HCT116 (cell line): ENCODE results near the gene ACTR1A. TPM values are rescaled to one million over a fixed set of nuclear protein-coding genes. Genes with fewer than 3 reads are reported as not detected.

Experiments used
- ATAC-seq: fragments of 200-7000 bp; cut with Tn5 transposase; 2 replicates; pipeline ENCODE4 v1.9.1; 2020; ENCODE audit warnings: mild to moderate bottlenecking, moderate library complexity
- BruUV-seq: library from RNA; stranded (reverse); fragments of 400-500 nt; replicated peaks from 2 replicates; lab custom pipeline; 2021; lab: Mats Ljungman, UMichigan
- CTCF ChIA-PET: fragments of 300-600 bp; sonication (Branson Sonifier 250); formaldehyde crosslinking; loops from one replicate; lab custom pipeline; 2021; ENCODE audit warnings: antibody characterized with exemption; lab: Charles Lee
- POLR2A ChIA-PET: fragments of 300-600, 350-600 bp; sonication (Branson Sonifier 250); formaldehyde crosslinking; loops from one replicate; lab custom pipeline; 2021; ENCODE audit warnings: antibody characterized with exemption; lab: Charles Lee
- RAD21 ChIA-PET, 2 experiments: fragments of 300-600 bp; sonication (Branson Sonifier 250); formaldehyde crosslinking; loops; one replicate each; lab custom pipeline; 2023; ENCODE audit warnings: low total read pairs in 2 of 2; ENCODE audit not compliant: uncharacterized antibody in 2 of 2, unreplicated experiment in 2 of 2, low non-redundant PET in 1 of 2; lab: Charles Lee
- DNase-seq: peaks from one replicate; pipeline ENCODE4 v3.0.0-alpha.2; 2010; ENCODE audit warnings: low read depth, low spot score
- H2AFZ ChIP-seq: fragments of 200-600 bp; shearing (Covaris generic), sonication (generic); 2 replicates; pipeline ENCODE4 v1.6.1; 2017; ENCODE audit warnings: low read depth, mixed run types, mixed read lengths, antibody characterized with exemption, low read length; ENCODE audit not compliant: poor library complexity, severe bottlenecking
- H3K27ac ChIP-seq: 2 replicates; pipeline ENCODE4 v1.5.1; 2012; ENCODE audit warnings: low read depth, low read length
- H3K27me3 ChIP-seq: fragments of 200-600 bp; sonication (generic); 2 replicates; pipeline ENCODE4 v1.6.1; 2016; ENCODE audit warnings: mixed run types, low read length, mixed read lengths; ENCODE audit not compliant: insufficient read depth
- H3K36me3 ChIP-seq, 2 experiments: fragments of 200-500 bp in 1 of 2; fragments of 200-600 bp in 1 of 2; sonication (Bioruptor generic) in 1 of 2; sonication (generic) in 1 of 2; 2 replicates each; pipeline versions ENCODE4 v1.5.1 to v1.6.1; 2014 to 2016; ENCODE audit warnings: low read length in 2 of 2, inconsistent platforms in 1 of 2, mixed read lengths in 1 of 2, mixed run types in 1 of 2; ENCODE audit not compliant: insufficient read depth in 2 of 2, control insufficient read depth in 1 of 2
- H3K4me1 ChIP-seq, 2 experiments: fragments of 200-600 bp in 1 of 2; sonication (generic) in 1 of 2; 2 replicates each; pipeline versions ENCODE4 v1.5.1 to v1.6.1; 2012 to 2017; ENCODE audit warnings: low read length in 2 of 2, inconsistent platforms in 1 of 2, mild to moderate bottlenecking in 1 of 2, mixed read lengths in 1 of 2, mixed run types in 1 of 2, moderate library complexity in 1 of 2; ENCODE audit not compliant: insufficient read depth in 2 of 2, control insufficient read depth in 1 of 2
- H3K4me2 ChIP-seq: fragments of 200-600 bp; sonication (generic); 2 replicates; pipeline ENCODE4 v1.6.1; 2017; ENCODE audit warnings: mixed run types, low read length, mixed read lengths
- H3K4me3 ChIP-seq, 2 experiments: fragments of 200-600 bp in 1 of 2; sonication (generic) in 1 of 2; replicated peaks in 1 of 2; 2 replicates each; pipeline ENCODE4 v1.5.1; 2011 to 2016; ENCODE audit warnings: low read length in 2 of 2, control low read depth in 1 of 2, low read depth in 1 of 2, mild to moderate bottlenecking in 1 of 2, mixed read lengths in 1 of 2, mixed run types in 1 of 2
- H3K79me2 ChIP-seq: fragments of 200-600 bp; sonication (generic); 2 replicates; pipeline ENCODE4 v1.6.1; 2017; ENCODE audit warnings: mild to moderate bottlenecking, mixed run types, low read length, moderate library complexity, mixed read lengths; ENCODE audit not compliant: insufficient read depth
- H3K9ac ChIP-seq: fragments of 200-600 bp; sonication (generic); 2 replicates; pipeline ENCODE4 v1.6.1; 2016; ENCODE audit warnings: low read length, mixed read lengths
- H3K9me2 ChIP-seq: fragments of 200-600 bp; sonication (generic), shearing (Covaris generic); 2 replicates; pipeline ENCODE4 v1.6.1; 2017; ENCODE audit warnings: mixed run types, mild to moderate bottlenecking, moderate library complexity; ENCODE audit not compliant: insufficient read depth
- H3K9me3 ChIP-seq, 2 experiments: fragments of 200-500 bp in 1 of 2; fragments of 200-600 bp in 1 of 2; sonication (Bioruptor generic) in 1 of 2; sonication (generic) in 1 of 2; 2 replicates each; pipeline ENCODE4 v1.6.1; 2014 to 2017; ENCODE audit warnings: low read length in 2 of 2, mixed read lengths in 2 of 2, inconsistent platforms in 1 of 2, low read depth in 1 of 2, mild to moderate bottlenecking in 1 of 2, mixed run types in 1 of 2, moderate library complexity in 1 of 2; ENCODE audit not compliant: control insufficient read depth in 1 of 2, insufficient read depth in 1 of 2
- H4K20me1 ChIP-seq: fragments of 200-600 bp; sonication (generic), shearing (Covaris generic); 2 replicates; pipeline ENCODE4 v1.6.1; 2017; ENCODE audit warnings: mixed run types, mild to moderate bottlenecking, moderate library complexity; ENCODE audit not compliant: insufficient read depth
- CBX3 ChIP-seq: IDR thresholded peaks from 2 replicates; pipeline ENCODE4 v1.6.1; 2012; ENCODE audit warnings: low read depth
- EGR1 ChIP-seq: IDR thresholded peaks from 2 replicates; pipeline ENCODE4 v1.6.1; 2012; ENCODE audit warnings: low read depth
- EZH2 ChIP-seq: fragments of 200-600 bp; sonication (generic); IDR thresholded peaks from 2 replicates; pipeline ENCODE4 v1.6.1; 2017; ENCODE audit warnings: antibody characterized with exemption, mixed run types
- EZH2phosphoT487 ChIP-seq: fragments of 200-600 bp; IDR thresholded peaks from 2 replicates; pipeline ENCODE4 v1.6.1; 2018; ENCODE audit warnings: antibody characterized with exemption, borderline replicate concordance
- FOSL1 ChIP-seq: IDR thresholded peaks from 2 replicates; pipeline ENCODE4 v1.6.1; 2012; ENCODE audit warnings: low read depth
- POLR2AphosphoS5 ChIP-seq: IDR thresholded peaks from 2 replicates; pipeline ENCODE4 v1.6.1; 2011; ENCODE audit warnings: mild to moderate bottlenecking, low read depth, low read length, moderate library complexity
- RAD21 ChIP-seq: IDR thresholded peaks from 2 replicates; pipeline ENCODE4 v1.6.1; 2012; ENCODE audit warnings: low read depth, mild to moderate bottlenecking
- SIN3A ChIP-seq: IDR thresholded peaks from 2 replicates; pipeline ENCODE4 v1.6.1; 2012; ENCODE audit warnings: low read depth
- intact Hi-C: fragments of 100-400 bp; cut with micrococcal nuclease; formaldehyde crosslinking; loops from 2 replicates; pipeline ENCODE4 v1.10.0; 2022
- total RNA-seq: library from RNA; stranded (reverse); gene quantifications from one replicate; pipeline ENCODE4 v1.2.1, GENCODE V29; 2021; ENCODE audit not compliant: unreplicated experiment
- TF ChIP-seq, protein P1 (sequence below), 3 experiments: fragments of 200-600 bp in 1 of 3; sonication (generic) in 1 of 3; IDR thresholded peaks in 2 of 3; conservative IDR thresholded peaks in 1 of 3; 2 replicates each; pipeline ENCODE4 v1.5.1; 2012 to 2017; ENCODE audit warnings: low read depth in 2 of 3, low read length in 2 of 3, antibody characterized with exemption in 1 of 3, borderline replicate concordance in 1 of 3, control low read depth in 1 of 3, mild to moderate bottlenecking in 1 of 3, mixed read lengths in 1 of 3, mixed run types in 1 of 3, moderate library complexity in 1 of 3; ENCODE audit not compliant: insufficient read depth in 1 of 3
- TF ChIP-seq, protein P2 (sequence below): IDR thresholded peaks from 2 replicates; pipeline ENCODE4 v1.6.1; 2012; ENCODE audit warnings: low read depth

ACTR1A gene
- total RNA-seq, 1 experiment from 2014 or later: 94.2 TPM

DNA sequence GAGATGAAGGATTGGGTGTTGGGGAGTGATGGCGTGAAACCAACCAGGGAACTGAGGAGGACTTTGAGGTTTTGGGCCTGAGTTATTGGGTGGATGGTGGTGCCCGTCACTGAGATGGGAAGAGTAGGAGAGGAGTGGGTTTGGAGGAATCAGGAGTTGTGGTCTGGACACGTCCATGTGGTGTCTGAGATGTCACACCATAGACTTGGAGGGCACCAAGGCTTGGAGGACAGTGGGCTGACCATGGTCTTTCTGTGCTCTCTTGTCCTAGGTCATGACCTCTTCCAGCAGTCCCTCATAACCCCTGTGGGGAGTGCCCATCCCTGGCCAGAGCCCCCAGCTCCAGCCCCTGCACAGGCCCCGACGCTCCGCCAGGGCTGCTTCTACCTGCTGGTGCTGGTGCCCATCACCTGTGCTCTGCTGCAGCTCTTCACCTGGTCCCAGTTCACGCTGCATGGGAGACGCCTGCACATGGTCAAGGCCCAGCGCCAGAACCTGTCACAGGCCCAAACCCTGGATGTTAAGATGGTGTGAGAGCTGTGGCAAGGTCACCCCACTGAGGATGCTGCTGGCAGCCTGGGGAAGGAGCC, 27.0 kb downstream of the ACTR1A start:
- ChIA-PET RAD21 (interaction anchor here in 1 of 2 experiments (0.7 kb wide), 1 partner anchor 189 kb away, joined by 5 read pairs; no protein-coding TSS in a partner anchor), CTCF (interaction anchor here (0.7 kb wide), 1 partner anchor 92 kb away, joined by 4 read pairs; no protein-coding TSS in a partner anchor), POLR2A (interaction anchor here (0.7 kb wide), 1 partner anchor 239 kb away, joined by 3 read pairs; the partner anchor contains the start of genes ARL3 and SFXN2)
- Histone ChIP-seq H3K9me3 (no peaks in the 10 kb centered on the region), H3K4me3 (no peak overlapping the region), H3K9me2 (no peaks in the 10 kb centered on the region), H4K20me1 (no peaks in the 10 kb centered on the region), H3K27me3 (no peaks in the 10 kb centered on the region), H3K9ac (no peak overlapping the region), H2AFZ (no peak overlapping the region)
- BruUV-seq: no TSS peak
- no peak for ATAC-seq
- intact Hi-C loops: no loop called here
- DNase-seq: no peak
- no peak; the same call in 1 of the 2 replicates for TF ChIP-seq POLR2AphosphoS5
- TF ChIP-seq, protein P1, sequence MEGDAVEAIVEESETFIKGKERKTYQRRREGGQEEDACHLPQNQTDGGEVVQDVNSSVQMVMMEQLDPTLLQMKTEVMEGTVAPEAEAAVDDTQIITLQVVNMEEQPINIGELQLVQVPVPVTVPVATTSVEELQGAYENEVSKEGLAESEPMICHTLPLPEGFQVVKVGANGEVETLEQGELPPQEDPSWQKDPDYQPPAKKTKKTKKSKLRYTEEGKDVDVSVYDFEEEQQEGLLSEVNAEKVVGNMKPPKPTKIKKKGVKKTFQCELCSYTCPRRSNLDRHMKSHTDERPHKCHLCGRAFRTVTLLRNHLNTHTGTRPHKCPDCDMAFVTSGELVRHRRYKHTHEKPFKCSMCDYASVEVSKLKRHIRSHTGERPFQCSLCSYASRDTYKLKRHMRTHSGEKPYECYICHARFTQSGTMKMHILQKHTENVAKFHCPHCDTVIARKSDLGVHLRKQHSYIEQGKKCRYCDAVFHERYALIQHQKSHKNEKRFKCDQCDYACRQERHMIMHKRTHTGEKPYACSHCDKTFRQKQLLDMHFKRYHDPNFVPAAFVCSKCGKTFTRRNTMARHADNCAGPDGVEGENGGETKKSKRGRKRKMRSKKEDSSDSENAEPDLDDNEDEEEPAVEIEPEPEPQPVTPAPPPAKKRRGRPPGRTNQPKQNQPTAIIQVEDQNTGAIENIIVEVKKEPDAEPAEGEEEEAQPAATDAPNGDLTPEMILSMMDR (IDR thresholded peaks at IDR 0.05 in 2 of 3, conservative IDR thresholded peaks at IDR 0.05 in 1 of 3; ENCODE audit: borderline replicate concordance in 1 of 3, insufficient read depth in 1 of 3, low read depth in 2 of 3, low read length in 2 of 3): no peak
- TF ChIP-seq, protein P2, sequence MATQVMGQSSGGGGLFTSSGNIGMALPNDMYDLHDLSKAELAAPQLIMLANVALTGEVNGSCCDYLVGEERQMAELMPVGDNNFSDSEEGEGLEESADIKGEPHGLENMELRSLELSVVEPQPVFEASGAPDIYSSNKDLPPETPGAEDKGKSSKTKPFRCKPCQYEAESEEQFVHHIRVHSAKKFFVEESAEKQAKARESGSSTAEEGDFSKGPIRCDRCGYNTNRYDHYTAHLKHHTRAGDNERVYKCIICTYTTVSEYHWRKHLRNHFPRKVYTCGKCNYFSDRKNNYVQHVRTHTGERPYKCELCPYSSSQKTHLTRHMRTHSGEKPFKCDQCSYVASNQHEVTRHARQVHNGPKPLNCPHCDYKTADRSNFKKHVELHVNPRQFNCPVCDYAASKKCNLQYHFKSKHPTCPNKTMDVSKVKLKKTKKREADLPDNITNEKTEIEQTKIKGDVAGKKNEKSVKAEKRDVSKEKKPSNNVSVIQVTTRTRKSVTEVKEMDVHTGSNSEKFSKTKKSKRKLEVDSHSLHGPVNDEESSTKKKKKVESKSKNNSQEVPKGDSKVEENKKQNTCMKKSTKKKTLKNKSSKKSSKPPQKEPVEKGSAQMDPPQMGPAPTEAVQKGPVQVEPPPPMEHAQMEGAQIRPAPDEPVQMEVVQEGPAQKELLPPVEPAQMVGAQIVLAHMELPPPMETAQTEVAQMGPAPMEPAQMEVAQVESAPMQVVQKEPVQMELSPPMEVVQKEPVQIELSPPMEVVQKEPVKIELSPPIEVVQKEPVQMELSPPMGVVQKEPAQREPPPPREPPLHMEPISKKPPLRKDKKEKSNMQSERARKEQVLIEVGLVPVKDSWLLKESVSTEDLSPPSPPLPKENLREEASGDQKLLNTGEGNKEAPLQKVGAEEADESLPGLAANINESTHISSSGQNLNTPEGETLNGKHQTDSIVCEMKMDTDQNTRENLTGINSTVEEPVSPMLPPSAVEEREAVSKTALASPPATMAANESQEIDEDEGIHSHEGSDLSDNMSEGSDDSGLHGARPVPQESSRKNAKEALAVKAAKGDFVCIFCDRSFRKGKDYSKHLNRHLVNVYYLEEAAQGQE: no peak
- TF ChIP-seq CBX3: no peak
- no peak for TF ChIP-seq EZH2phosphoT487
- TF ChIP-seq FOSL1: no peak
- TF ChIP-seq SIN3A: no peak
- no peak for TF ChIP-seq EGR1
- no peak for TF ChIP-seq EZH2
- no peak for TF ChIP-seq RAD21
- TF ChIP-seq, all 23 proteins: peak for 0
- no peak overlapping the region; the same call in 1 of the 2 replicates for H3K27ac ChIP-seq
- H3K36me3 ChIP-seq: peaks cover 2 to 23% of the 10 kb centered on the region in 2 experiments; a peak in 3 of 4 replicates
- no peak overlapping the region for H3K4me2 ChIP-seq
- no peaks in the 10 kb centered on the region for H3K79me2 ChIP-seq
- no peaks in the 10 kb centered on the region for H3K4me1 ChIP-seq
